Karpas-422 (cell line): ENCODE data around the gene ELFN1. TPM values are rescaled to one million over a fixed set of nuclear protein-coding genes. Genes with fewer than 3 reads are reported as not detected.

Experiments used
- DNase-seq: peaks from one replicate; pipeline ENCODE4 v3.0.0-alpha.2; 2015
- H2AFZ ChIP-seq: fragments of 200-600 bp; sonication (generic); 2 replicates; pipeline ENCODE4 v1.6.1; 2014; ENCODE audit warnings: antibody characterized with exemption, low read length, mixed read lengths
- H3K27ac ChIP-seq: fragments of 200-600 bp; sonication (generic); 2 replicates; pipeline ENCODE4 v1.5.1; 2014; ENCODE audit warnings: mild to moderate bottlenecking, low read length, moderate library complexity
- H3K27me3 ChIP-seq: fragments of 200-600 bp; sonication (generic); 2 replicates; pipeline ENCODE4 v1.6.1; 2014; ENCODE audit warnings: low read length, mixed read lengths
- H3K36me3 ChIP-seq: fragments of 200-600 bp; sonication (generic); 2 replicates; pipeline ENCODE4 v1.6.1; 2014; ENCODE audit warnings: low read length, mixed read lengths; ENCODE audit not compliant: insufficient read depth
- H3K4me1 ChIP-seq: fragments of 200-600 bp; sonication (generic); 2 replicates; pipeline ENCODE4 v1.6.1; 2014; ENCODE audit warnings: mild to moderate bottlenecking, low read length, mixed read lengths
- H3K4me2 ChIP-seq: fragments of 200-600 bp; sonication (generic); 2 replicates; pipeline ENCODE4 v1.6.1; 2014; ENCODE audit warnings: low read length, low read depth, mild to moderate bottlenecking; ENCODE audit not compliant: poor library complexity, severe bottlenecking
- H3K4me3 ChIP-seq: fragments of 200-600 bp; sonication (generic); 2 replicates; pipeline ENCODE4 v1.5.1; 2014; ENCODE audit warnings: mild to moderate bottlenecking, antibody characterized with exemption, low read length, mixed read lengths
- H3K79me2 ChIP-seq: fragments of 200-600 bp; sonication (generic); 2 replicates; pipeline ENCODE4 v1.6.1; 2014; ENCODE audit warnings: mild to moderate bottlenecking, low read length, mixed read lengths
- H3K9ac ChIP-seq: fragments of 200-600 bp; sonication (generic); 2 replicates; pipeline ENCODE4 v1.6.0; 2014; ENCODE audit warnings: low read length
- H3K9me2 ChIP-seq: fragments of 200-600 bp; sonication (generic), shearing (Covaris generic); replicated peaks from 2 replicates; pipeline ENCODE4 v1.6.0; 2014; ENCODE audit warnings: mild to moderate bottlenecking, low read length, moderate library complexity; ENCODE audit not compliant: insufficient read depth
- H3K9me3 ChIP-seq: fragments of 300-700, 200-600 bp; sonication (generic); 2 replicates; pipeline ENCODE4 v1.6.1; 2014; ENCODE audit warnings: low read length, mixed read lengths
- H4K20me1 ChIP-seq: fragments of 200-600 bp; sonication (generic); 2 replicates; pipeline ENCODE4 v1.6.1; 2014; ENCODE audit warnings: mild to moderate bottlenecking, antibody characterized with exemption, low read length, low read depth; ENCODE audit not compliant: insufficient read depth
- total RNA-seq: library from RNA; depleted of rRNA; stranded (reverse); fragments of >200 nt; shearing (Covaris generic); gene quantifications from 2 replicates; pipeline ENCODE4 v1.2.3, GENCODE V29; 2014; ENCODE audit warnings: low replicate concordance

Gene ELFN1
- total RNA-seq, 1 experiment from 2014 or later: not detected

GRCh38 chr7:1719913-1720312 is 49.8 kb downstream of the ELFN1 start:
- DNase-seq: no peak

GRCh38 chr7:1720326-1720725 is 50.2 kb downstream of the ELFN1 start:
- DNase-seq: peak; percentile 52
- peaks cover 2% of the 10 kb centered on the region; the same call in 1 of the 2 replicates for H4K20me1 ChIP-seq
- H3K9me3 ChIP-seq: no peaks in the 10 kb centered on the region
- no peaks in the 10 kb centered on the region for H3K36me3 ChIP-seq
- no peaks in the 10 kb centered on the region for H3K79me2 ChIP-seq
- no peak overlapping the region for H2AFZ ChIP-seq
- no peak overlapping the region for H3K4me3 ChIP-seq
- no peaks in the 10 kb centered on the region for H3K9me2 ChIP-seq
- no peak overlapping the region for H3K4me2 ChIP-seq
- no peaks in the 10 kb centered on the region for H3K27me3 ChIP-seq
- peaks cover 10% of the 10 kb centered on the region for H3K4me1 ChIP-seq
- no peak overlapping the region for H3K9ac ChIP-seq
- no peak overlapping the region for H3K27ac ChIP-seq

More at GRCh38 chr7:1719913-1720312, 49.8 kb downstream of the ELFN1 start:
- no peak overlapping the region for H3K27ac ChIP-seq
- H2AFZ ChIP-seq: no peak overlapping the region
- no peak overlapping the region for H3K4me2 ChIP-seq
- H3K27me3 ChIP-seq: no peaks in the 10 kb centered on the region
- H3K9ac ChIP-seq: no peak overlapping the region
- H3K9me3 ChIP-seq: no peaks in the 10 kb centered on the region
- peaks cover 11% of the 10 kb centered on the region for H3K4me1 ChIP-seq
- peaks cover 2% of the 10 kb centered on the region; the same call in 1 of the 2 replicates for H4K20me1 ChIP-seq
- H3K36me3 ChIP-seq: no peaks in the 10 kb centered on the region
- H3K9me2 ChIP-seq: no peaks in the 10 kb centered on the region
- no peak overlapping the region for H3K4me3 ChIP-seq
- no peaks in the 10 kb centered on the region for H3K79me2 ChIP-seq

- Histone ChIP-seq H3K9me2 (no peaks in the 10 kb centered on the region), H3K9ac (no peak overlapping the region), H3K9me3 (no peaks in the 10 kb centered on the region), H3K4me3 (no peak overlapping the region), H3K27me3 (no peaks in the 10 kb centered on the region), H2AFZ (no peak overlapping the region), H3K36me3 (no peaks in the 10 kb centered on the region), H3K4me2 (no peak overlapping the region), H4K20me1 (peaks cover 2% of the 10 kb centered on the region; the same call in 1 of the 2 replicates), H3K79me2 (no peaks in the 10 kb centered on the region), H3K4me1 (peaks cover 5% of the 10 kb centered on the region), H3K27ac (no peak overlapping the region)
- DNase-seq: no peak
These were observed 51.1 kb downstream of the ELFN1 start for GRCh38 chr7:1721047-1721690.

- Histone ChIP-seq H3K79me2 (no peaks in the 10 kb centered on the region), H3K4me2 (no peak overlapping the region)
- DNase-seq: no peak
These were observed 53.2 kb downstream of the ELFN1 start for GRCh38 chr7:1723254-1723653.

GRCh38 chr7:1724118-1724910 is 54.2 kb downstream of the ELFN1 start:
- no peaks in the 10 kb centered on the region for H3K9me2 ChIP-seq
- no peaks in the 10 kb centered on the region for H3K27me3 ChIP-seq
- H3K36me3 ChIP-seq: no peaks in the 10 kb centered on the region
- no peak overlapping the region for H3K9ac ChIP-seq
- no peak overlapping the region for H2AFZ ChIP-seq
- no peaks in the 10 kb centered on the region for H4K20me1 ChIP-seq
- H3K27ac ChIP-seq: no peak overlapping the region
- DNase-seq: no peak
- no peaks in the 10 kb centered on the region for H3K79me2 ChIP-seq
- H3K9me3 ChIP-seq: no peaks in the 10 kb centered on the region
- H3K4me3 ChIP-seq: no peak overlapping the region
- no peaks in the 10 kb centered on the region for H3K4me1 ChIP-seq
- H3K4me2 ChIP-seq: no peak overlapping the region

More at GRCh38 chr7:1723254-1723653, 53.2 kb downstream of the ELFN1 start:
- Histone ChIP-seq H2AFZ (no peak overlapping the region), H3K4me3 (no peak overlapping the region), H4K20me1 (no peaks in the 10 kb centered on the region), H3K36me3 (no peaks in the 10 kb centered on the region), H3K4me1 (no peaks in the 10 kb centered on the region), H3K9me2 (no peaks in the 10 kb centered on the region), H3K27me3 (no peaks in the 10 kb centered on the region), H3K9ac (no peak overlapping the region), H3K9me3 (no peaks in the 10 kb centered on the region), H3K27ac (no peak overlapping the region)

GRCh38 chr7:1725199-1725690 is 55.2 kb downstream of the ELFN1 start:
- H4K20me1 ChIP-seq: no peaks in the 10 kb centered on the region
- no peak overlapping the region for H2AFZ ChIP-seq
- H3K4me3 ChIP-seq: no peak overlapping the region
- DNase-seq: no peak
- H3K9me3 ChIP-seq: no peaks in the 10 kb centered on the region
- no peak overlapping the region for H3K9ac ChIP-seq
- H3K79me2 ChIP-seq: no peaks in the 10 kb centered on the region
- H3K9me2 ChIP-seq: no peaks in the 10 kb centered on the region
- H3K36me3 ChIP-seq: no peaks in the 10 kb centered on the region
- H3K27ac ChIP-seq: no peak overlapping the region
- no peaks in the 10 kb centered on the region for H3K27me3 ChIP-seq
- no peak overlapping the region for H3K4me2 ChIP-seq
- no peaks in the 10 kb centered on the region for H3K4me1 ChIP-seq

GRCh38 chr7:1725766-1726630 is 55.9 kb downstream of the ELFN1 start:
- Histone ChIP-seq H3K27me3 (no peaks in the 10 kb centered on the region), H3K36me3 (no peaks in the 10 kb centered on the region), H3K4me1 (no peaks in the 10 kb centered on the region), H3K9me3 (no peaks in the 10 kb centered on the region), H3K4me2 (no peak overlapping the region), H3K9ac (no peak overlapping the region), H3K27ac (no peak overlapping the region), H2AFZ (no peak overlapping the region), H4K20me1 (no peaks in the 10 kb centered on the region), H3K9me2 (no peaks in the 10 kb centered on the region), H3K4me3 (no peak overlapping the region), H3K79me2 (no peaks in the 10 kb centered on the region)
- DNase-seq: no peak

- no peaks in the 10 kb centered on the region for H4K20me1 ChIP-seq
- H3K9ac ChIP-seq: no peak overlapping the region
- no peaks in the 10 kb centered on the region for H3K9me3 ChIP-seq
- no peaks in the 10 kb centered on the region for H3K79me2 ChIP-seq
- no peak overlapping the region for H3K4me2 ChIP-seq
- H3K27me3 ChIP-seq: no peaks in the 10 kb centered on the region
- no peak for DNase-seq
- H3K27ac ChIP-seq: no peak overlapping the region
- H3K36me3 ChIP-seq: no peaks in the 10 kb centered on the region
- no peak overlapping the region for H2AFZ ChIP-seq
- H3K4me3 ChIP-seq: no peak overlapping the region
- H3K9me2 ChIP-seq: no peaks in the 10 kb centered on the region
- no peaks in the 10 kb centered on the region for H3K4me1 ChIP-seq
These were observed 57.0 kb downstream of the ELFN1 start for GRCh38 chr7:1727079-1727478.
